Measurements from ENCODE around the gene GCK.
"Not testable (repeated sequence)": the region's sequence is repeated elsewhere in the genome, so short reads cannot be mapped to it uniquely, and the experiment has no call there.

The GCK gene

DNA sequence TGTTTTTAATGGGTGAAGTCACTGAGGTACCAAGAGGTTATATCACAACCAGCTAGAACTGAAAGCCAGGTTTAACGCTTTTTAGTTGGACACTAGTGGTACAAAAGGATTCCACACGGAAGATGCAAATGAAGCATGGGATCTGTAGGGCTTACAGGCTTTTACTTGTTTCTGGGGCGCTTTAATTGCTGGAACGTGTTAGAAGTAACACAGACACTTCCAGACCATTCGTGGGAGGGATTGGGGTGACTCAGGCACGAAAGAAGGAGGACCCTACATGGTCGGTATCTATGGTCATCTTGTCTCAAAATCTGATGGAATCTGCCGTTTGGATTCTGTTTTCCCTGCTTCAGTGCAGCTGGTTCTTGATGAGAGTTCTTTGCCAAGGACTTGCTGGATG lies 12.6 kb upstream of the GCK start:
- no peak overlapping the region for H3K18ac ChIP-seq (ENCODE audit: low read length)
- H3K4me2 ChIP-seq (ENCODE audit: insufficient read depth, low read length, poor library complexity, severe bottlenecking) = peak overlapping the region; percentile 28
- H3K4ac ChIP-seq (ENCODE audit: low read length) = no peak overlapping the region
- peaks cover 3% of the 10 kb centered on the region in 2 donors for H3K4me1 ChIP-seq (ENCODE audit: control insufficient read depth in 2 of 2, insufficient read depth in 1 of 2, low read depth in 1 of 2, low read length in 2 of 2)
- H4K91ac ChIP-seq (ENCODE audit: low read depth, low read length, poor library complexity) = no peak overlapping the region
- H3K9ac ChIP-seq (ENCODE audit: low read depth, low read length, poor library complexity) = no peak overlapping the region
- no peak overlapping the region for H3K27ac ChIP-seq (replicated peaks; ENCODE audit: low read length)
- H3K4me3 ChIP-seq (ENCODE audit: low read length in 2 of 2) = peak overlapping the region in 1 of 2 donors; percentile 99
- peaks cover 15 to 36% of the 10 kb centered on the region in 2 donors for H3K36me3 ChIP-seq (replicated peaks in 1 of 2; ENCODE audit: control insufficient read depth in 2 of 2, insufficient read depth in 2 of 2, low read length in 2 of 2)
- H4K8ac ChIP-seq (ENCODE audit: low read depth, low read length) = no peak overlapping the region
- peaks cover 4% of the 10 kb centered on the region for H3K79me1 ChIP-seq (ENCODE audit: low read depth, low read length)
- WGBS, 2 donors (ENCODE audit: extremely low coverage in 2 of 2, insufficient read length in 2 of 2, insufficient replicate concordance in 1 of 2) = no CpG with 5 or more reads among the region's 8 CpGs
- H3K27me3 ChIP-seq (ENCODE audit: control insufficient read depth in 3 of 3, insufficient read depth in 3 of 3, low read depth in 1 of 3, low read length in 3 of 3) = no peaks in the 10 kb centered on the region
- no peak overlapping the region for H3K23ac ChIP-seq (ENCODE audit: low read depth, low read length, poor library complexity)
- no peak overlapping the region for H2AK5ac ChIP-seq (ENCODE audit: low read depth, low read length)
- no peak overlapping the region for H2BK15ac ChIP-seq (ENCODE audit: low read length)
- no peak overlapping the region for H2BK5ac ChIP-seq (ENCODE audit: low read length)
- no peaks in the 10 kb centered on the region for H3K9me3 ChIP-seq (replicated peaks in 1 of 2; ENCODE audit: control insufficient read depth in 2 of 2, insufficient read depth in 1 of 2, low read depth in 1 of 2, low read length in 2 of 2)
- H2BK120ac ChIP-seq (ENCODE audit: low read depth, low read length) = no peak overlapping the region
- H3K14ac ChIP-seq (ENCODE audit: low read length) = no peak overlapping the region
- no peak overlapping the region for H2AFZ ChIP-seq (ENCODE audit: low read length)
- DNase-seq (ENCODE audit: low spot score) = no peak
- H2BK12ac ChIP-seq (ENCODE audit: low read length) = no peak overlapping the region

DNA sequence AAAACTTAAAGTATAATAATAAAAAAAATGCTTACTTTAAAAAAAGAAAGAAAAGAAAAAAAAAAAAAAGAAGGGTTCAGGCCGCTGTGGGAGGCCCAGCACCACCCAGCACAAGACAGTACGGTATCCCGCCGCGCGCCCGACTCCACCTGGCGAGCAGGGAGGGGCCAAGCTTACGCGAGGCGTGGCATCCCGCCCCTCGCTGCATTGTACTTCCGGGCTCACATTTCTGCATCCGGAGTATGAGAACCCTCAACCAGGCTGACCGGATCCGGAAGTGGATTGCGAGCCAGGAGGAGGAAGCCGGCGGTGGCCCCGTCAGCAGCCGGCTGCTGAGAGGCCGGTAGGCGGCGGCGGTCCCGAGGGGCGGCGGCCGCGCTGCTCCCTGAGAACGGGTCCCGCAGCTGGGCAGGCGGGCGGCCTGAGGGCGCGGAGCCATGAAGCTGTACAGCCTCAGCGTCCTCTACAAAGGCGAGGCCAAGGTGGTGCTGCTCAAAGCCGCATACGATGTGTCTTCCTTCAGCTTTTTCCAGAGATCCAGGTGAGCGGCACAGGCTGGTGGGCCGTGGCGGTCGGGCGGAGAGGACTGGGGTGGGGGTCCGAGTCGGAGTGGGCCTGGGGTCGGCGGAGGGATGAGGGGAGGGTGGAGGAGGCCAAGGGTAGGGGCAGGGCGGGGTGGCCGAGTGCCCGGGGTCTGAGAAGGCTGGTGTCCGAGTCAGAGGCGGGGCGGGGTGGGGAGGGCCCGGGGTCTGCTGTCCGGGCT lies 11.6 kb upstream of the GCK start, which contains the start of gene YKT6:
TSS of gene YKT6 (plus strand) at position 280 of the 763 bp plus-strand sequence. CDS start at position 438, 158 bp downstream.
- Histone ChIP-seq H2BK5ac (ENCODE audit: low read length) (no peak within 1 kb of the TSS), H3K27ac (replicated peaks; ENCODE audit: low read length) (peak within 1 kb of the TSS; percentile 42), H3K4me1 (ENCODE audit: control insufficient read depth in 2 of 2, insufficient read depth in 1 of 2, low read depth in 1 of 2, low read length in 2 of 2) (peaks cover 3% of the 10 kb centered on the region in 2 donors), H3K79me1 (ENCODE audit: low read depth, low read length) (peaks cover 4% of the 10 kb centered on the region), H2BK12ac (ENCODE audit: low read length) (no peak within 1 kb of the TSS), H2BK120ac (ENCODE audit: low read depth, low read length) (no peak within 1 kb of the TSS), H3K4me3 (ENCODE audit: low read length in 2 of 2) (peak within 1 kb of the TSS; percentile 94 to 99), H3K4me2 (ENCODE audit: insufficient read depth, low read length, poor library complexity, severe bottlenecking) (peak within 1 kb of the TSS; percentile 66), H2AK5ac (ENCODE audit: low read depth, low read length) (peak within 1 kb of the TSS; percentile 63), H3K27me3 (ENCODE audit: control insufficient read depth in 3 of 3, insufficient read depth in 3 of 3, low read depth in 1 of 3, low read length in 3 of 3) (no peaks in the 10 kb centered on the region), H3K14ac (ENCODE audit: low read length) (peak within 1 kb of the TSS; percentile 71), H3K23ac (ENCODE audit: low read depth, low read length, poor library complexity) (peak within 1 kb of the TSS; percentile 90), H2BK15ac (ENCODE audit: low read length) (peak within 1 kb of the TSS; percentile 78), H4K91ac (ENCODE audit: low read depth, low read length, poor library complexity) (no peak within 1 kb of the TSS), H3K9me3 (replicated peaks in 1 of 2; ENCODE audit: control insufficient read depth in 2 of 2, insufficient read depth in 1 of 2, low read depth in 1 of 2, low read length in 2 of 2) (no peaks in the 10 kb centered on the region), H3K18ac (ENCODE audit: low read length) (peak within 1 kb of the TSS; percentile 97), H3K9ac (ENCODE audit: low read depth, low read length, poor library complexity) (peak within 1 kb of the TSS; percentile 100), H3K4ac (ENCODE audit: low read length) (no peak within 1 kb of the TSS), H3K36me3 (replicated peaks in 1 of 2; ENCODE audit: control insufficient read depth in 2 of 2, insufficient read depth in 2 of 2, low read length in 2 of 2) (peaks cover 7 to 27% of the 10 kb centered on the region in 2 donors), H4K8ac (ENCODE audit: low read depth, low read length) (no peak within 1 kb of the TSS), H2AFZ (ENCODE audit: low read length) (peak within 1 kb of the TSS; percentile 93)
- WGBS, 2 donors (ENCODE audit: extremely low coverage in 2 of 2, insufficient read length in 2 of 2, insufficient replicate concordance in 1 of 2) = no CpG with 5 or more reads among the region's 58 CpGs
- DNase-seq (ENCODE audit: low spot score) = peak; percentile 80

DNA sequence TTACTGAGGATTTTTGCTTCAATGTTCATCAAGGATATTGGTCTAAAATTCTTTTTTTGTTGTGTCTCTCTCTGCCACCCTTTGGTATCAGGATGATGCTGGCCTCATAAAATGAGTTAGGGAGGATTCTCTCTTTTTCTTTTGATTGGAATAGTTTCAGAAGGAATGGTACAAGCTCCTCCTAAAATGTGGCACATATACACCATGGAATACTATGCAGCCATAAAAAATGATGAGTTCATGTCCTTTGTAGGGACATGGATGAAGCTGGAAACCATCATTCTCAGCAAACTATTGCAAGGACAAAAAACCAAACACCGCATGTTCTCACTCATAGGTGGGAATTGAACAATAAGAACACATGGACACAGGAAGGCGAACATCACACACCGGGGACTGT lies 10.9 kb upstream of the GCK start:
- not testable (repeated sequence) for H2AFZ ChIP-seq (ENCODE audit: low read length); H2BK12ac ChIP-seq (ENCODE audit: low read length); H4K8ac ChIP-seq (ENCODE audit: low read depth, low read length); H3K27ac ChIP-seq (replicated peaks; ENCODE audit: low read length); H2BK5ac ChIP-seq (ENCODE audit: low read length); H3K79me1 ChIP-seq (ENCODE audit: low read depth, low read length); H3K4me3 ChIP-seq (ENCODE audit: low read length in 2 of 2); H3K23ac ChIP-seq (ENCODE audit: low read depth, low read length, poor library complexity); H3K9ac ChIP-seq (ENCODE audit: low read depth, low read length, poor library complexity); H3K27me3 ChIP-seq (ENCODE audit: control insufficient read depth in 3 of 3, insufficient read depth in 3 of 3, low read depth in 1 of 3, low read length in 3 of 3); H3K9me3 ChIP-seq (replicated peaks in 1 of 2; ENCODE audit: control insufficient read depth in 2 of 2, insufficient read depth in 1 of 2, low read depth in 1 of 2, low read length in 2 of 2); H3K14ac ChIP-seq (ENCODE audit: low read length); DNase-seq (ENCODE audit: low spot score); H2AK5ac ChIP-seq (ENCODE audit: low read depth, low read length); H2BK15ac ChIP-seq (ENCODE audit: low read length); H3K4me1 ChIP-seq (ENCODE audit: control insufficient read depth in 2 of 2, insufficient read depth in 1 of 2, low read depth in 1 of 2, low read length in 2 of 2); H3K4me2 ChIP-seq (ENCODE audit: insufficient read depth, low read length, poor library complexity, severe bottlenecking); H3K18ac ChIP-seq (ENCODE audit: low read length); H3K4ac ChIP-seq (ENCODE audit: low read length); H2BK120ac ChIP-seq (ENCODE audit: low read depth, low read length); H4K91ac ChIP-seq (ENCODE audit: low read depth, low read length, poor library complexity)
- WGBS, 2 donors (ENCODE audit: extremely low coverage in 2 of 2, insufficient read length in 2 of 2, insufficient replicate concordance in 1 of 2) = no CpG with 5 or more reads among the region's 3 CpGs
- peaks cover 5 to 20% of the 10 kb centered on the region in 2 donors for H3K36me3 ChIP-seq (replicated peaks in 1 of 2; ENCODE audit: control insufficient read depth in 2 of 2, insufficient read depth in 2 of 2, low read length in 2 of 2)

DNA sequence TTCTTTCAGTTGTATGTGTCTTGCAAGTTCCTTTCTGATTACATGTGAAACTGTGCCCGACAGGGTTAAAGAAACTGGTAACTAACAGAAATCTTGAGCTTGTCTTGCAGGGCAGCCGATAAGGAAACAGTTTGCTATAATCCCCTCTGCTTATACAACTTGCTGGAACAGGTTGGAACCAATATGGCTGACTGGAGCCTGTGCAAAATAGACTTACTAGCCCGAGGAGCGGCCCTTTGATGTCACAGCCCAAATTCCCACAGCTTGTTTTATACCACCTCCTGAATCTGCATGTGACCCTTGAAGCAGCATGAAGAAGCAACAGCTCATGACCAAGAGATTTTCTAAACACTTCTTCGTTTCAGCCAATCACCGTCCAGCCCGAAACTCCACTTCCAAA lies 8.2 kb upstream of the GCK start:
- H3K14ac ChIP-seq (ENCODE audit: low read length) = no peak overlapping the region
- no peak overlapping the region for H4K8ac ChIP-seq (ENCODE audit: low read depth, low read length)
- no peak overlapping the region for H3K23ac ChIP-seq (ENCODE audit: low read depth, low read length, poor library complexity)
- peaks cover 1 to 3% of the 10 kb centered on the region in 2 donors for H3K4me1 ChIP-seq (ENCODE audit: control insufficient read depth in 2 of 2, insufficient read depth in 1 of 2, low read depth in 1 of 2, low read length in 2 of 2)
- no peak overlapping the region for H3K4ac ChIP-seq (ENCODE audit: low read length)
- H2BK5ac ChIP-seq (ENCODE audit: low read length) = no peak overlapping the region
- H3K4me3 ChIP-seq (ENCODE audit: low read length in 2 of 2) = no peak overlapping the region
- no peak overlapping the region for H3K27ac ChIP-seq (replicated peaks; ENCODE audit: low read length)
- no peak for DNase-seq (ENCODE audit: low spot score)
- peak overlapping the region; percentile 21 for H2AFZ ChIP-seq (ENCODE audit: low read length)
- 100% methylated on average over 3 of the region's 7 CpGs; no CpG with 5 or more reads in 1 of the 2 donors for WGBS, 2 donors (ENCODE audit: extremely low coverage in 2 of 2, insufficient read length in 2 of 2, insufficient replicate concordance in 1 of 2)
- H2BK15ac ChIP-seq (ENCODE audit: low read length) = no peak overlapping the region
- no peak overlapping the region for H2BK12ac ChIP-seq (ENCODE audit: low read length)
- H4K91ac ChIP-seq (ENCODE audit: low read depth, low read length, poor library complexity) = no peak overlapping the region
- H3K79me1 ChIP-seq (ENCODE audit: low read depth, low read length) = peaks cover 2% of the 10 kb centered on the region
- H3K4me2 ChIP-seq (ENCODE audit: insufficient read depth, low read length, poor library complexity, severe bottlenecking) = no peak overlapping the region
- H3K9me3 ChIP-seq (replicated peaks in 1 of 2; ENCODE audit: control insufficient read depth in 2 of 2, insufficient read depth in 1 of 2, low read depth in 1 of 2, low read length in 2 of 2) = no peaks in the 10 kb centered on the region
- no peak overlapping the region for H3K9ac ChIP-seq (ENCODE audit: low read depth, low read length, poor library complexity)
- no peak overlapping the region for H2AK5ac ChIP-seq (ENCODE audit: low read depth, low read length)
- no peak overlapping the region for H3K18ac ChIP-seq (ENCODE audit: low read length)
- no peak overlapping the region for H2BK120ac ChIP-seq (ENCODE audit: low read depth, low read length)
- no peaks in the 10 kb centered on the region for H3K36me3 ChIP-seq (replicated peaks in 1 of 2; ENCODE audit: control insufficient read depth in 2 of 2, insufficient read depth in 2 of 2, low read length in 2 of 2)
- H3K27me3 ChIP-seq (ENCODE audit: control insufficient read depth in 3 of 3, insufficient read depth in 3 of 3, low read depth in 1 of 3, low read length in 3 of 3) = peaks cover 0 to 5% (median 0%) of the 10 kb centered on the region in 3 experiments

All from neuronal stem cell (in vitro differentiated cells).